HG03342 (cell line): ENCODE data around the gene NDUFB10.
"Not testable (repeated sequence)": the region's sequence is repeated elsewhere in the genome, so short reads cannot be mapped to it uniquely, and the experiment has no call there.

ENCODE experiments used
- ATAC-seq: cut with Tn5 transposase; IDR thresholded peaks from one replicate; pipeline ENCODE4 v1.9.1; 2021; ENCODE audit warnings: mild to moderate bottlenecking, moderate library complexity; ENCODE audit not compliant: unreplicated experiment

NDUFB10 gene

GRCh38 chr16:1959269-1960039, at the start of gene NDUFB10:
NDUFB10 (plus strand) TSS chr16:1959538; CDS start chr16:1959625, 87 bp downstream.
- peak; percentile 69 for ATAC-seq

DNA sequence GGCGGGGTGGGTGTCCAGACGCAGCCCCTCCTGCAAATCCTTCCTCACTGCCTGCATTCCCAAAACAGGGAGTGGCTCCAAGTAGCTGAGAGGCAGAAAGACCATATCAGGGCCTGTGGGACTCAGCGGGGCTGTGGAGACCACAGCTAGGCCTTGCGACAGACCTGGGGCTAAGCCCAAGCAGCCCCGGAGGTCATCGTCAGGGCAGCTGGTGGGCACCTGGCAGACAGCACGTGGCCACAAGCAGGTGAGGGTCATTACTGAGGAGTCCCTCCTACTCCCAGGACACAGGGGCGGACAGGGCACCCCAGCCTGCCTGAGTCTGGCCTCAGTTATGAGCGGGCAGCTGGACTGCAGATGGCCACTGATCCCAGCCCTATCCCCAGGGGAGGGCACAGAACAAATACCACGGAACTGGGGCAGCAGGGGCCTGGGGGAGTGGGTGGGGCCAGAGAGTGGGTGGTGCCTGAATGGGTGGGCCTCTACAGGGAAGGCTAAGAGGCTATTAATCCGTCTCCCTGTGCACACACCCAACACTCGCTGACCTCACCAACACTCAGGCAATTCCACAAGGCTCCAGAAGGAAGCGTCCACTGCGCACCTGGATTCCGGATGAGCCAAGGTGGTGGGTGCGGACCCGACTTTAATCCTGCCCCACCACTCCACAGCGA, 49.6 kb upstream of the NDUFB10 start:
- ATAC-seq = no peak

DNA sequence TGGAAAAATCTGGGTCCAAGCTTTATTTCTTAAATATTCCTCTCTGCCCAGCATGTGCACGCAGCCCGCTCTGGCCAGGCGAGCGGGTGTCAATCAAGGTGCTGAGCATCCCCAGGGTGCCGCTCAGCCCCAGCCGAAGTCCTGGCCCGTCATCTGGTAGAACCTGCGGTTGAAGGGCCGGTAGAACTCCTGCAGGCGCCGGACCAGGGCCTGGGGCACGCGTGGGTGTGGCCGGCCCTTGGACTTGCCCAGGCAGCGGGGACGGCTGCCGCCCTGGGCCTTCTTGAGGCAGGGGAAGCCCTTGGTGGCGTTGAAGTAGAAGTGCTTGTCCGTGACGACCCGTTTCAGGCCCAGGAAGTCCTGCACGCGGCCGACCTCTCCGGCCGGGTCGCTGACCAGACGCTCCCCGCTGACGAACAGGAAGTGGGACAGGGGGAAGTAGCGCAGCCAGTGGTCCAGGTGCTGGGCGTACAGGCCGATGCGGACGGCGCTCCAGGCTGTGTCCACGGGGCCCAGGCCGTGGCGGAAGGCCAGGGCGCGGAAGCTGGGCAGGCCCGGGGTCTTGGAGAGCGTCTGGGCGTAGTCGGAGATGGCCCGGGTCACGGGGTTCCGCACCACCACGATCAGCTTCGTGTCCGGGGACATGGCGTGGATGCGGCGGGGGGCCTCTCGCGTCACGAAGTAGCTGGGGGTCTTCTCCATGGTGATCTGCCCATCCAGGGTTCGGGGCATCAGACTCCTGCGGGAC, 47.7 kb upstream of the NDUFB10 start:
- ATAC-seq = no peak

GRCh38 chr16:1912215-1912543, 47.2 kb upstream of the NDUFB10 start:
- ATAC-seq = no peak

GRCh38 chr16:1913327-1914083, 45.8 kb upstream of the NDUFB10 start:
- no peak for ATAC-seq

DNA sequence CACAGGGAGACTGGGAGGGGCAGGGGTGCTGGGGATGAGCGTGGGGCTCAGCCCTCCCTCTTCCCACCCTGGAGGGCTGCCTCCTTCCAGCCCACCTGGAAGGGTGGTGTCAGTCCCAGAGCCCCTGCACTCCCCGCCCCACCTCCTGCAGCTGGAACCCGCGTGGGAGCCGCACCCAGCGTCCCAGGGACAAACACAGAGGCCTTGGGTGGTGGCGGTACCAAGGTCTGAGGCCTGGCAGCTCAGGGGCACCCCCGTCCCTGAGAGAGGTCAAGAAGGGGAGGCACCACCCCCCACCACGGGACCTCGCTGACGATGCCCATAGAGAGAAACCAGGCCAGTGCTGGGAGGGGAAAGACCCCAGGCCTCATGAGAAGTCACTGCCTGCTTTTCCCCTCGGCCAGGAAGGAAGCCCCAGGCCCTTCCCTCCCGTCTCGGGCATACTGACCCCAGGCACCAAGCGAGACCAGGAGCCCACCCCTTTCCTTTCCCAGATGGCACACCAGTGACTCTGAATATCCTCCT, 45.2 kb upstream of the NDUFB10 start:
- no peak for ATAC-seq

DNA sequence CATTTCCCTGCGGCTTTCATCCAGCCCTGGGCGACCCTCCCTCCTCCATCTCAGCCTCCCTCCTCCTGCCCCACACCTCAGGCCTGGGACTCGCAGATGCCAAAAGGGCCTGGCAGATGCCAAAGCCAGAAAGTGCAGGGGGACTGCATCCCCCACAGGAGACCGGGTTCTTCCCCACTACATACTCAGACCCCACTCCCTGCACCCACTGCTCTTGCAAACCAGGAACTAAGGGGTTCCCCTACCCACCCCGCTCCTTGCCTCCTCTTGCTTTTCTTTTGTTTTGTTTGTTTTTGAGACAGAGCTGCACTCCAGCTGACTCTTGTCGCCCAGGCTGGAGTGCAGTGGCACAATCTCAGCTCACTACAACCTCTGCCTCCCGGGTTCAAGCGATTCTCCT, 44.4 kb upstream of the NDUFB10 start:
- ATAC-seq = no peak

DNA sequence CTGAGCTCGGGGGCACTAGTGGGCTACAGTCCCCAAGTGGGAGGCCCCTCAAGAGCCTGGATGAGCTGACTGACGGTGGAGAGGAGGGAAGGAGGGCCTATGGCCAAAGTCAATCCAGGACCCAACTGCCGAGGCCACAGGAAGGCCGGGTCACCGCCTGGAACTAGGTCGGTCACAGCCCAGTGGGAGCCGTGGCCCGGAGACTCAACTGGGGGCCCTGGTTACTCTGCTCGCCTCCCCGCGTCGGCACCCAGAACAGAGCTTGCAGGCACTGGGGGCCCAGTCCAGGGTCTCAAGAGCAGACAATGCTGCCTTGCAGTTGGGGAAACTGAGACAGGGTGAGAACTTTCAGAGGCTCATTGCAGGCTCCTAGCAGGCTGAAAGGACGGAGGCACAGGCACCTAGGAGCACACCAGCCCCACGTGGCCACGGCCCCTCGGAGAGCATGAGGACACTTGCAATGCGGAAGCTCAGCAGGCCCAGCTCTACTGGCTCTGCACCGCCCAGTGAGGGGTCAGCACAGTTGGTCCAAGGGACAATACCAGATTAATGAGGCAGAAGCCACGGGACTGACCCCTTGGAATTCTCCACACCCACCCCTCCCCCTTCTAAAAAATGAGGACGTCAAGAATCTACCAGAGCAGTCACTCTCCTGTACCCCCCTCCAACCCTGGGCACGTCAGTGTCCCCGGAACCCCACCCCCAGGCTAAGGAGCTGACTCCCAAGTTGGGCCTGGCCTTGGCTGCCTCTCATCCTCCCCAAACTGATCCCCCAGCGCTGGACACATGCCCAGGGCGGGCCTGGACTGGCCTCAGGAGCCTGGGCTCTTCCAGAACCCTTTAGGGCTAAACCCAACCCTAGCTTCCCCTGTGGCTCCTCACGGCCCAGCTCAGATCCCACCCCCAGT, 43.4 kb upstream of the NDUFB10 start:
- ATAC-seq = no peak

DNA sequence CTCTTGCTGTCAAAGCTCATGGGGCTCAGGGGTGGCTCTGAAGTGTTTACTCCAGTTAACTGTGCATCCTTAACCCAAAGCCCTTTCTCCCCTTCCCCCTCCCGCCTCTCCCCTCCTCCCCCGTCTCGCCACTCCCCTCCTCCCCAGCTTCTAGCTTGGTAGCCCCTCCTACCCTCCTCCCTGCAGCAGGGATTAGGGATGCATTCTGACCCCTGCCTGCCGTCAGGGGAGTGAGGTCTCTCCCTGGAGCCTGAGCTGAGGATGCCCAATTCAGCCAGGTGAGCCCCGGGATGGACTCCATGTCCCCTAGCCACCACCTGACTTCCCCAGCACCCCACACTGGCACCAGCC, 42.7 kb upstream of the NDUFB10 start:
- ATAC-seq = no peak

DNA sequence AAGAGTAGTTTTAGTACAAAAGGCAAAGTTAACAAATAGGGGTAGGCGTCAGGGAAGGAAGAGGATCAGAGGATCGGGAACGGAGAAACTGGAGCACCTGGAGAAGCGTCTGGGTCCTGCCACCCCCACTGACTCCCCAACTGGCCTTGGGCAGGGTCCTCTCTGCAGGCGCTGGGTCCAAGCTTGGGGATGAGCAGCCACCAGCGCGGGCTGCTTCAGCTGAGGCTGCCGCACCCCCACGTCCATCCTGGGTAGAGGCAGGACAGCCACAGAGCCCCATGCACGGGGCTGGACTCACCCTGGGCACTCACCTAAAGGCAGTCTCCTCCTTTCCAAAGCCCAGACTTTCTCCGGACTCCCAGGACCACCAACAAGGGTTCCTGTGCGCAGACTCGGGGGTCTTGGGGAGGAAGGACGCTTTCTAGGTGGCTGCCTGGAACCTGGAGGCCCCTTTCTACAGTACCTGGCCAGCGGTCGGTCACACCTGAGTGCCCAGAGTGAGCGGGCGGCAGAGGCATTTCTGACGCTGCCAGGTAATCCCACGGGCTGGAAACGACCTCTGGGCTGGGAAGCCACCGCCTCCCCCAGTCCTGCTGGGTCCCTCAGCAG, 42.2 kb upstream of the NDUFB10 start:
- ATAC-seq = no peak

- ATAC-seq = no peak
Observed at GRCh38 chr16:1917665-1918350, 41.5 kb upstream of the NDUFB10 start.

DNA sequence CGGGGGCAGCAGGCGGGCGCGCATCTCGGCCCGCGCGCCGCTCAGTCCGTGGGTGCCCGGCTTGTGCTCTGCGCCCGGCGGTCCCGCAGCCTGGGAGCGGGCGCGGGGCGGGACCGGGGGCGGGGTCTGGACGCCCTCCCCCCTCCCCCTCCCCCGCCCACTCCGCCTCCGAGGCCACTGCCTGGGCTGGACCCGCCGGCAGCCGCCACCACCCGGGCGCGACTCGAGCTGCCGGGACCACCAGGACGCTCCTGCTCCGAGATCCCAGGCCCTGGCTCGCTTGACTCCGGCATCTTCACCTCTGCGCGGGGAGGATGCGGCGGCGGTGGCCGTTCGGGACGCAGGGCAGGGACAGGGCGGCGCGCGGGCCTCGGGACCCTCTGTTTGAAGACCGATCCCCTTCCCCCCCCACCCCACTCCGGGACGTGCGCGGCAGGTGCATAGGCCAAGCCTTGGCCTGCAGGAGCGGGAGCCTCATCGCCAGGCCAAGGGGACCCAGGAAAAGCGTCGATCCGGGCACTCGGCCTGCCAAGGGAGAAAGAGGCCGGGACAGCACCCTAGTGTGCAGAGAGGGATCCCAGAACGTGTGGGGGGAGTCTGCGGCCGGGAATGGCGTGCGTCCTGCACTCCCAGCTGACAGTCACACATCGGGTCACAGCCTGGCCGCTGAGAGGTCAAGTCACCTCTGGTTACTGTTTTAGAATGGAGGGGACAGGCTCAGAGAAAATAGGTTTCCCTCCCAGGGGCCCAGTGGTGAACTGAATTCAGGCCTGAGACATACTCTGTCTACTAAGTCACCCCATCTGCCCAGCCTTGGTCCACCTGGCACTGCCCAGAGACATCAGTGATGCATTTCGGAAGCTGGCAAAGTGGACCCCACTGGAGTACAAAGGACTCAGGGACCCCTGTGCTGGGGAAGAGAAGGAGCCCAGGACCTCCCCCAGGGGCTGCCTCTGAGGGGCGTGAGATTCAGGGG, 40.7 kb upstream of the NDUFB10 start, which contains the start of gene HS3ST6:
TSS of gene HS3ST6 (minus strand) at position 65 of the 976 bp plus-strand sequence. CDS start 92 bp downstream, outside the sequence.
- no peak for ATAC-seq

GRCh38 chr16:1919327-1919998, 39.9 kb upstream of the NDUFB10 start:
- no peak for ATAC-seq

GRCh38 chr16:1920122-1920521, 39.2 kb upstream of the NDUFB10 start:
- ATAC-seq = not testable (repeated sequence)

DNA sequence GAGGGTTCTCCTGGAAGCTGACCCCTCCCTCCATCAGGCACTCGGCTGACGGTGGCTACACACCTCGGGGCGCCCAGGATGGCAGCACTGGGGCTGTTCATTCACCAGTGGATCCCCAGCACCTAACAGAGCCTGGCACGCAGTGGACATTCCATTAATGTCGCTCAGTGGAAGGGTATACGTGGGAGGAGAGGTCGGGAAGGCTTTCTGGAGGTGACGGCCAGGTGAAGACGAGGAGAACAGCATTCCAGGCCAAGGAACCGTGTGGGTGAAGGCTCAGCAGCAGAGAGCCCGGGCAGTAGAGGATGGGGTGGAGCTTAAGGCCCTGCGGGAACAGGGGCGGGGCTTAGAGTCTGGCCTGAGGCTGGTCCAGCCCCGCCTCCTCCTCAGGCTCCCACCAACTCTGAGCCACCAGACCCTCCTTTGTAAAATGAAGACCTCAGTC, 38.6 kb upstream of the NDUFB10 start:
- ATAC-seq = no peak

DNA sequence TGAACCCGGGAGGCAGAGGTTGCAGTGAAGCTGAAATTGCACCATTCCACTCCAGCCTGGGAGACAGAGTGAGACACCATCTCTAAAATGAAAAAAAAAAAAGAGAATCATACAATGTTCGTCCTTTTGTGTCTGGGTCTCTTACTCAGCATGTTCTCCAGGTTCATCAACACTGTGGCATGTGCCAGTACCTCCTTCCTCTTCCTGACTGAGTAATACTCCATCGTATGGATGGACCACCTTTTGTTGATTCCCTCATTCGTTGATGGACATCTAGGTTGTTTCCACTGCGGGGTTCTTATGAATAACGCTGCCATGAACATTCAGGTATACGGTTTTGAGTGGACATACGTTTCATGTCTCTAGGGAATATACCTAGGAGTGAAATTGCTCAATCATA, 37.0 kb upstream of the NDUFB10 start:
- ATAC-seq = no peak
